HG02970 (cell line): Measurements from ENCODE around the gene KRTAP10-1.
"Not testable (repeated sequence)": the region's sequence is repeated elsewhere in the genome, so short reads cannot be mapped to it uniquely, and the experiment has no call there.

Experiments used
- ATAC-seq: cut with Tn5 transposase; IDR thresholded peaks from one replicate; pipeline ENCODE4 v1.9.1; 2021; ENCODE audit warnings: mild to moderate bottlenecking, moderate library complexity, moderate number of reproducible peaks; ENCODE audit not compliant: unreplicated experiment, low FRiP score

The KRTAP10-1 gene

GRCh38 chr21:44539991-44540666 is at the start of gene KRTAP10-1:
TSS of gene KRTAP10-1 (minus strand) at chr21:44540195. CDS start at chr21:44540150, 45 bp downstream.
- no peak for ATAC-seq

DNA sequence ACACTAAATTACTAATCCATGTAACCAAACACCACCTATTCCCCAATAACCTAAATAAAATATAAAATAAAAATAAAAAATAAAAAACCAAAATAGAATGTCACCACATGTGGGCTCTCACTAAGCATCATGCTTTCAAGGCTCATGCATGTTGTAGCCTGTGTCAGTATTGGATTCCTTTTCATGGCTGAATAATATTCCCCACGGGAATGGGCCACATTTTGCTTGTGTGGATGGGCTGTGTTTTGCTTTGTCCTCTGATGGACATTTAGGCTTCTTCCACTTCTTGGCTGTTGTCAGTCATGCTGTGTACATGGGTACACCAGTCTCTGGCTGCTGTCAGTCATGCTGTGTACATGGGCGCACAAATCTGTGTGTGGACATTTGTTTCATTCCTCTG is 49.1 kb upstream of the KRTAP10-1 start:
- ATAC-seq, result no peak

- no peak for ATAC-seq
These were observed 45.9 kb upstream of the KRTAP10-1 start for GRCh38 chr21:44585892-44586291.

DNA sequence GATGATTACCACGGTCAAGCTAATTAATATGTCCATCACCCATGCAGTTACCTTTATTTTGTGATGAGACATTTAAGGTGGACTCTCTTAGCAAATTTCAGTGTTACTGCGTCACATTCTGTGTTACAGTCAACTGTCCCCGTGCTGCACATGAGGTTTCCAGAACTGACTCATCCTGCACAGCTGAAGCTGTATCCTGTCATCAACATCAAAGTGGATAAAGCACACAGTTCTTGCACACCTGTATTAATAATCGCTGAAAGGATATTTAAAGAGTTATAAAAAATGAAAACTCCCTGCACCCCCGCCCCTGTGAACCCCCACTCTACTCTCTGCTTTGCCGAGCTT is 43.8 kb upstream of the KRTAP10-1 start:
- ATAC-seq, result no peak

- no peak for ATAC-seq
These were observed 43.2 kb upstream of the KRTAP10-1 start for GRCh38 chr21:44583089-44583799.

DNA sequence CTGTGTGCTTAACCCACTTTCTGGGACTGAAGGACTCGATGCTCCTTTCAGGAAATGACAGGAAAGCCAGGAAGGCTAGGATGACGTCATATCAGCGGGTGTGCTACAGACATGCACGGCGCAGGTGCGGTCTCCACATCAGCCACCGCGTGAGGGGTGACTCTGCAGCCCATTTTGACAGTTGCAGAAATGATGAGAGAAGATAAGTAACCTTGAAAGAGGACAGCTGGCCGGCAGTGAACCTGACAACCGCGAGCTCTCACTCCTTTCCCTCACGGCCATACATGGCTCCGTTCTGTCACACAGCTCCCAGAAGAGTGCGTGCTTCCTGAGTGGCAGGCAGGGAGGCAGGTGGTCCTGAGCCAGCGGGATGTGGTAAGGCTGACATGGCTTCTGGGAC is 42.1 kb upstream of the KRTAP10-1 start:
- ATAC-seq, result no peak

DNA sequence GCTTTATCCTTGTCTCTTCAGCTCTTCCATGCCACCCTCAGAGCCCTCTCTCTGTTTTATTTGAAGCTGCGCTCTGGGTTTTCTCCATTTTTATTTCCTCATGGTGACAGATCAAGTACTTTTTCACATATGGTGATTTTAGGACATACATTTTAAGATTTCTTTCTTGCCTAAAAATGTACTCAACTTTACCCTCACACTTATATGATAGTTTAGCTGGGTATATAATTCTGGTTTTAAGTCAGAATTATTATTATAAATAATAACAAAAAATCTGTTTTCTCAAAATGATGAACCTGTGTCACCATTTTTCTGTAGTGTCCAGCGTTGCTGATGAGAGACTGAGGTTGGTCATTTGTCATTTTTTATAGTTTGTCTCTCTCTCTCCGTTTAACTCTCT is 41.2 kb upstream of the KRTAP10-1 start:
- ATAC-seq, result no peak

GRCh38 chr21:44580231-44580821 is 40.3 kb upstream of the KRTAP10-1 start, which contains the start of gene KRTAP10-5:
TSS of gene KRTAP10-5 (minus strand) at chr21:44580604. CDS start at chr21:44580578, 26 bp downstream.
- not testable (repeated sequence) for ATAC-seq

- ATAC-seq, result no peak
These were observed 39.8 kb upstream of the KRTAP10-1 start for GRCh38 chr21:44579833-44580144.

- ATAC-seq, result no peak
These were observed 39.2 kb upstream of the KRTAP10-1 start for GRCh38 chr21:44579056-44579832.

GRCh38 chr21:44578371-44579055 is 38.5 kb upstream of the KRTAP10-1 start:
- ATAC-seq, result no peak

- no peak for ATAC-seq
These were observed 36.0 kb upstream of the KRTAP10-1 start for GRCh38 chr21:44576025-44576420.

DNA sequence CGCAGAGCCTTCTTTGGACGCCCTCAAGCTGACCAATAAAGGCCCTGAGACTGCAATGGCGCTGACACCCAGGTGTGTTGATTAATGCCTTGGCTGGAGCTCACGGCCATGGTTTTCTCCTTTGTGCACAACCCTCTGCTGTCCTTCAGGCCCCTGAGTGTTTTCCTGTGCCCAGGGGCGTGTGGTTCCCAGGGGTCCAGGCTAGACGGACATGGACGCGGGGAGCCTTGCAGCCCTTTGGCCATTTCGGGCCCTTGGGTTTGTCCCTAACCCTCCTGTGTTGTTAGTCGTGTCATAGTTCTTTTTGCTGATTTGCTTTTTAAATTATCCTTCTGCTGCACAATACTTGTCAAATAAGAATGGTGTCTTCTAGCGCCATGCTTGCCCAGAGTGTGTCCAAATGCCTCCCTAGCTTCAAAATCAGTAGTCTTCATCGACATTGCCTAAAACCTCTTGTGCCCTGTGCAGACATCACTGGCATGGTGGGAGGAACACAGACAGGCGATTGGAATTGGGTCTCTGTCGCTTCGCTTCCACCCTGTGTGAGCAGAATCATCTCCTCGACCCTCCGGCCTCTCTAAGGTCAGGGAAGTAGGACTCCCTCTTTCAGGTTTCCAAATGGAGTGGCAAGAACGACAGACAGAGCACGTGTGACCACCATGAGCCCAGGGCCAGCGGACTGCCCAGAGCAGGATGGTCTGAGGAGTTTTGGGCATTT is 35.5 kb upstream of the KRTAP10-1 start:
- ATAC-seq, result no peak

- ATAC-seq, result no peak
These were observed 34.7 kb upstream of the KRTAP10-1 start for GRCh38 chr21:44574457-44575306.

DNA sequence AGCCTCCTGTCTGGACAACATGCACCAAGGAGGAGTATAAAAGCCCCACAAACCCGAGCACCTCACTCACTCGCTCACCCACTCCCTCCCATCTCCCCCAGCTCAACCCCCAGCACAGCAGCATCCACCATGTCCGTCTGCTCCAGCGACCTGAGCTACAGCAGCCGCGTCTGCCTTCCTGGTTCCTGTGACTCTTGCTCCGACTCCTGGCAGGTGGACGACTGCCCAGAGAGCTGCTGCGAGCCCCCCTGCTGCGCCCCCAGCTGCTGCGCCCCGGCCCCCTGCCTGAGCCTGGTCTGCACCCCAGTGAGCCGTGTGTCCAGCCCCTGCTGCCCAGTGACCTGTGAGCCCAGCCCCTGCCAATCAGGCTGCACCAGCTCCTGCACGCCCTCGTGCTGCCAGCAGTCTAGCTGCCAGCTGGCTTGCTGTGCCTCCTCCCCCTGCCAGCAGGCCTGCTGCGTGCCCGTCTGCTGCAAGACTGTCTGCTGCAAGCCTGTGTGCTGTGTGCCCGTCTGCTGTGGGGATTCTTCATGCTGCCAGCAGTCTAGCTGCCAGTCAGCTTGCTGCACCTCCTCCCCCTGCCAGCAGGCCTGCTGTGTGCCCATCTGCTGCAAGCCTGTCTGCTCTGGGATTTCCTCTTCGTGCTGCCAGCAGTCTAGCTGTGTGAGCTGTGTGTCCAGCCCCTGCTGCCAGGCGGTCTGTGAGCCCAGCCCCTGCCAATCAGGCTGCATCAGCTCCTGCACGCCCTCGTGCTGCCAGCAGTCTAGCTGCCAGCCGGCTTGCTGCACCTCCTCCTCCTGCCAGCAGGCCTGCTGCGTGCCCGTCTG is 33.8 kb upstream of the KRTAP10-1 start, which contains the start of gene KRTAP10-4:
Gene KRTAP10-4 (plus strand): TSS at position 100 of the 827 bp plus-strand sequence. CDS start 30 bp downstream, at position 130.
- ATAC-seq, result not testable (repeated sequence)

DNA sequence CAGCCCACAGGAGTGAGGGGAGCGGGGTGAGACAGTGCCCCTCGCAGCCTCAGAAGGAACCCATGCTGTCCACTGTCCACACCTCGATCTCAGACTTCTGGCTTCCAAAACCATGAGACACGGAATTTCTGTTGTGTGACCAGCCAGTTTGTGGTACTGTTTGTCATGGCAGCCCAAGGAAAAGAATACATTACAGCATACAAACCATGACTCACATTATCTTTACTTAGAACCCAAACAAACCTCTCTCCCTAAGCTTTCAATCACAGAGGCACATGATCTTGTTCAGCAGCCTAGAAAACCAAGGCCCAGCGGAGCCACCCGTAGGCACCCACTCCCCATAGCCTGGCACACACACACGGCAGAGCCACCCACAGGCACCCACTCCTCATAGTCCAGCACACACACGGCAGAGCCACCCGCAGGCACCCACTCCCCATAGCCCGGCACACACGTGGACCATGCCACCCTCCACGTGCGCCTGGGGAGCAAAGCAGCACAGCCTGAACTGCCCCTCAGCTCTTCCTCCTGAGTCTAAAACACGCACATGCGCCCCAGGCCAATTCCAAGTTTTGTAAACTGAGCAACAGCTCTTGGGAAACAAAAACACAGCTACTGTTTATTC is 33.1 kb upstream of the KRTAP10-1 start:
- no peak for ATAC-seq
